HG02678 (cell line): ENCODE results near the gene MPPE1.
"Not testable (repeated sequence)": the region's sequence is repeated elsewhere in the genome, so short reads cannot be mapped to it uniquely, and the experiment has no call there.

ENCODE experiments used
- ATAC-seq: cut with Tn5 transposase; IDR thresholded peaks from one replicate; pipeline ENCODE4 v1.9.1; 2021; ENCODE audit warnings: mild to moderate bottlenecking, moderate library complexity; ENCODE audit not compliant: unreplicated experiment

The MPPE1 gene

GRCh38 chr18:11927497-11927896 lies 19.4 kb upstream of the MPPE1 start:
- no peak for ATAC-seq

DNA sequence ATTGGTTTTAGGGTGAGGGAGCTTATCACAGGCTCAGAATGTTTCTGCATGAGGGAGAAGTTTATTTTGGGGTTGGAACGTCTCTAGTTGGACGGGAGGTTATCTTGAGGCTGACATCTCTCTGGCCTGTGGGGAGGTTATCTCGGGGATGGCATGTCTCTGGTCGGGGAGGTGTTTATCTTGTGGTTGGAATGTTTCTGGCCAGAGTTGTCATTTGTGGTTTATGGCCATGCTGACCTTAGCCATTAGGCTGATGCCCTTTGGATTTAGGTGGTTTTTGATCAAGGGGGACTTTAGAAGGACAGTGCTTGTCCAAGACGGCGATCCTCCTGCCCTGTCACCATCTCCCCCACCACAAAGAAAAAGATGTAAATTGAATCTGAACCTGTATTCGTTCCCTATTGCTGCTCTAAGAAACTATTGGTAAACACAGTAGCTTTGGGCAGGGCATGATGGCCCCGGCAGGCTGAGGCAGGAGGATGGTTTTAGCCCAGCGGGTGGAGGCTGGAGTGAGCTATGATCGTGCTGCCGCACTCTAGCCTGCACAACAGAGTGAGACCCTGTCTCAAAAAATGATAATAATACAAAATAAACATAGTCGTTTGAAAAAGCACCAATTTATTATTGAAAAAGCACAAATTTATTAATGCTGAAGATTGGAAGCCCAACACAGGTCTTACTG lies 17.8 kb upstream of the MPPE1 start:
- ATAC-seq = no peak

DNA sequence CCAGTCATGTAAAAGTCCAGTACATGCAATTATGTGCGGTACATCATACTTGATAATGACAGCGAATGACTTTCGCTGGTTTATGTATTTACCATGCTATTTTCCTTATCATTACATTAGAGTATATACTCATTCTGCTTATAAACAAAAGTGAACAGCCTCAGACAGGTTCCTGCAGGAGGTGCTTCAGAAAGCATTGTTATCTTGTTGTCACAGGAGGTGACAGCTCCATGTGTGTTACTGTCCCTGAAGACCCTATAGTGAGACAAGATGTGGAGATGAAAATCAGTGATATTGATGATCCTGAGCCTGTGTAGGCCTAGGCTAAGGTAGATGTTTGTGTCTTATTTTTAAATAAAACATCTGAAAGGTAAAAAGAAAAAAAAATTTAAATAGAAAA lies 15.3 kb upstream of the MPPE1 start:
- ATAC-seq = no peak

DNA sequence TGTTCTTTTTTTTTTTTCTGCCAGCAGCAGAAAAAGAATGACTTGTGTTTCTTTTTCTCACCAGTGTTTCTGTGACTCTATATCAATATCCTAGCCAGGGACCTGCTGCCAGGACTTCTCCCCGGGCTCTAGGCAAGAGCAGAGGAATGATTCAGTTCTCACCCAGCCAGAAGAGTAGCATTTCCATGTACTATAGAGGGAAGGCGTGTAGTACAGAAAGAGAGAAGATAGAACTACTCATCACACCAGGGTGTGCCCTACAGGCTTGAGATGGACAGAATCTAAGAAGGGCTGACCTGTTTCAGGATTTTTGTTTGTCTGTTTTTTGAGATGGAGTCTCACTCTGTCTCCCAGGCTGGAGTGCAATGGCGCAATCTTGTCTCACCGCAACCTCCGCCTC lies 11.4 kb upstream of the MPPE1 start:
- not testable (repeated sequence) for ATAC-seq

GRCh38 chr18:11916880-11917279 lies 8.8 kb upstream of the MPPE1 start:
- ATAC-seq = not testable (repeated sequence)

DNA sequence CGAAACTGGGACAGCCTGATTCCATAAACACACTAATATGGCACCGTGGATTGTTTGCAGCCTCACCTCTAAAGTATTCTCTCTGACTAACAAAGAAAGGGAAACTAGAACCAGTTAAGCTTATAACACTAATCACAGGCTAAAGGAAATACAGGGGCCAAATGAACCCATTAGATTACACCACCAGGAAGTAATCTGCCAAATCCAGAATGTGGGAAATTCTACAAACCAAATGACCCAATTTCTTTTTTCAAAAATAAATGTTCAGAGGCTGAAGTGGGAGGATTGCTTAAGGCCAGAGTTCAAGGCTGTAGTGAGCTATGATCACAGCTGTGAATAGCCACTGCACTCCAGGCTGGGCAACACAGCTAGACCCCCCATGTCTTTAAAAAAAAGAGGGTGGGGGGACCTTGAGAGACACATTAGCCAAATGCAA lies 1.5 kb upstream of the MPPE1 start:
- ATAC-seq = no peak

DNA sequence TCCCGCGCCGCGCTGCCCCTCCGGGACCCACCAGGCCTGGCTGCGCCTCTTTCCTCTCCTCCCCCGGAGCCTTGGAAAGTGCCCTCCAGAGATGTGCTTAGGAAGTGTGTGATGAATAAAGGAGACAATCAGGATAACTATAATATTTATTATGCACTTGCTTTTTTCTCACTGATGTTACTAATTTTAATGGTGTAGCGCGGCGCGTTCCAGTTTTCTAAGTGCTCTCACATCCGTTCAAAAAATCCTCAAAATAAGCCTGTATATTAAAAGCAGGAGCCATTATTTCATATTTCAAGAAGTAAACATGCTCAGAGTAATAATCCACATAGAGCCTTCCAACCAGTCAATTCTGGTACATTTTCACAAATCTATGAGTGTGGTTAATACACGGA lies 941 bp upstream of the MPPE1 start:
- no peak for ATAC-seq

- ATAC-seq = no peak
Observed at GRCh38 chr18:11906926-11907874, 917 bp downstream of the MPPE1 start.

DNA sequence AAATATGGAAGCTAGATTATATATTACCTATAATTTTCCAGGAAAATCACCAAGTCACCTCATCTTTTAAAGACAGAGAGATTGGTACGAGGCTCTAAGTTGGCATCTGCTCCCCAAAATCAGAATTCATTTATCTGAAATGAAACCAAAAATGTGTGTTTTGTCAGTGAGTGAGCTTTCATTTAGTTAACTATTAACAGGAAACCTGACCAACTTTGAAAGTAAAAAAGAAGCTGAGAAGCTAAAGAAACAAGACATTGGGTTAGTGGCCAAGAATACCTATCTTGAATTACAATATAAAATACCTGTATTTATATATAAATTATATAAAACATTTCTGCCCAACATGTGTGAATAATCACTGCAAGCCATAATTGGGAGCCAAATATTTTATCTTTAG lies 1.9 kb downstream of the MPPE1 start:
- no peak for ATAC-seq

GRCh38 chr18:11905613-11906012 lies 2.5 kb downstream of the MPPE1 start:
- no peak for ATAC-seq

GRCh38 chr18:11902522-11903292 lies 5.4 kb downstream of the MPPE1 start:
- ATAC-seq = no peak

DNA sequence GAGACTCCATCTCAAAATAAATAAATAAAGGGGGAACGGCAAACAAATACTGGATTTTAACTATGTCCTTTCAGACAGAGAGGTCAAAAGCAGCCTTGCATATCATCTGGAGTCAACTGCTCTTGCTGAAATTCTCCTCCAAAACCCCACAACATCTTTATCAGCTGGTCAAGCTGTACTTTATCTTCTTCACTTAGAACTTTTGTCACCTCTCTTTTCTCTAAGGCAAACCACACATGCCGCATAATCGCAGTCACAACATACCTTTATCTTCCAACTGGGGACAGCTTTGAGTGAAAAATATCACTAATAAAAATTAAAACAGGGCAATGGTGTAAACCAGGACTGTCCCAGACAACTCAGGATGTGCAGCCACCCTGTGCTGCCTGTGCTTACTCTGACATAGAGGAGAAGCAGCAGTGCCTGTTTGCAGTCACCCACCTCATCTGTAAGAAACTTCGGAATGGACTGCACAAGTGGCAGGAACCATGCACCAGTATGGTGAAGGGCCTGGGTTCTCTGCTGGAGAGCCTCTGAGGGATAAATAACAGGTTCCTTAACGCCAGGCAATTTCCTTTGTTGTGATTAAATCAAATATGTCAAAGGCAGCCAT lies 6.2 kb downstream of the MPPE1 start:
- ATAC-seq = no peak

- ATAC-seq = no peak
Observed at GRCh38 chr18:11899063-11899462, 9.1 kb downstream of the MPPE1 start.

DNA sequence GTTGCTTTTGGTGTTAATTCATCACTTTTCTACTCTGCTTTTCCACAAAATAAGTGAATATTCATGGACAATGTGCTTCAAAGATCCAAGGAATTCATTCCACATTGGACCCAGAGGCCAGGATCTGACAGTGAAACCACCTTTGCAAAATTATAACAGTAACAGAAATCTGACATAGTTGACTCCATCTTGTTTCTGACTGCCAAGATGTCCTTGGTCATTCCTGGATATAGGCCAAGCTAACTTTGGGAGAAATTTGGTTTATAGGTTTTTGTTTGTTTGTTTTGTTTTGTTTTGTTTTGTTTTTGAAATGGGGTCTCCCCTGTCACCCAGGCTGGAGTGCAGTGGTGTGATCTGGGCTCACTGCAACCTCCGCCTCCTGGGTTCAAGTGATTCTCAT lies 10.3 kb downstream of the MPPE1 start:
- no peak for ATAC-seq

- not testable (repeated sequence) for ATAC-seq
Observed at GRCh38 chr18:11892438-11892837, 15.7 kb downstream of the MPPE1 start.

- no peak for ATAC-seq
Observed at GRCh38 chr18:11891737-11892136, 16.4 kb downstream of the MPPE1 start.

- ATAC-seq = no peak
Observed at GRCh38 chr18:11889284-11889683, 18.8 kb downstream of the MPPE1 start.

DNA sequence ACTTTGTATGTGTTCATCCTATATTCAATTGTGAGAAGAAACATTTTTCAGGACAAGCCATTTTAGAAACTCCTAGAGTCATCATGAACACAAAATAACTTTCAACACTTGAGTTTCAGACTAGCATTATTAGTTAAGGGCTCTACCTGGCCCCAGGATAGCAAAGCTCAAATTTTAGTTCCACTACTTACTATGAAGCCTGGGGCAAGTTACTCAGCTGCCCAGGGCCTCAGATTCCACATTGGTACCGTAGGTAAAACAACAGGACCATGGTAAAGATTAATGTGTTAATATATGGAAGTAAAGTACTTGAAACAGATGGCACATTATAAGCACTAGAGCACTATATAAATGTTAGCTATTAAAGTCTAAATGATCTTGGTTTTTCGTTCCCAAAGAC lies 19.4 kb downstream of the MPPE1 start:
- ATAC-seq = no peak

- ATAC-seq = no peak
Observed at GRCh38 chr18:11887328-11888128, 20.6 kb downstream of the MPPE1 start.

DNA sequence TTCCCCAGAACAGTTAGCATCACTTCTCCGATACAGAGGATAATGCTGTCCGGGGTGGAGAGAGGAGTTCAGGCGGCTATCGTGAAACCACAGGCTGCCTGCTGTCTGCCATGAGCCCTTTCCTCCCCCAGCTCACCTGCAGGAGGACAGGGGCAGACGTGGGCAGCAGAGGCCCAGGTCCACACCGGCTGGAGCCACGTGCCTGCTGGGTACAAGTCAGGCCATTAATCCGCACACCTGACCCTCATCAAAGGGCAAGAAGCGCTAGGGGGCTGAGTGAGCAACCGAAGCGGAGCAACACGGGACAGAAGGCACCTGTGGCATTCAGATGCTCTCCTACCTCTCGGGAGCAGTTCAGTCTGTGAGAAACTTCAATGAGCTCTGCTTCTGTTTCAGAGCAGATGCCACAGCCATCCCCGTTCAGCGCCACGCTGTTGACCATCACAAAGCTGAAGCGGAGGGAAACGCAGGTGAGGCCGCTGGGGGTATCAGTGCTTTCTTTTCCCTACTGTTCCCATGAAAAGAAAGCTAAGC lies 21.5 kb downstream of the MPPE1 start:
- ATAC-seq = no peak
